ENCODE measurements around the gene TRAPPC2L.

Gene TRAPPC2L

DNA sequence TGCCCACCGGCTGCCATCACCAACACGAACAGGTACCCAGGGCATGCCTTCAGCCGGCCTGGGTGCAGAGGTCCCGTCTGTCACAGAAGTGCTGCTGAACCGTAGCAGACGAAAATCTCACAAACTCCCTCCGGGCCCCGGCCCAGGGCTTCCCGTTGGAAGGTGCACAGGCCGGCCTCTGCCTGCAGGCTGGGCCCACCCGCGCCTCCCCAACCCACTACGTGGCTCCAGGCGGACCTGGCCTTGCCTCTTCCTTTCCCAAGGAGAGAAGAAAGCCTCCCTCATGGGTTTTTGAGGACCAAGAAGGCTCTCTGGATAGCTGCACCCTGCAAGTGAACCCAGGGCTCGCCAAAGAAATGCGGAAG lies 55.0 kb downstream of the TRAPPC2L start:
- DNase-seq: no peak

All from DMS79 treated with DMSO at 0.1 percent for 48 hours (cell line).